HCEC 1CT (cell line): ENCODE data around the gene ZNF804B.

ENCODE experiments used
- DNase-seq: peaks from one replicate; pipeline ENCODE4 v3.0.0-alpha.2; 2017

ZNF804B gene

DNA sequence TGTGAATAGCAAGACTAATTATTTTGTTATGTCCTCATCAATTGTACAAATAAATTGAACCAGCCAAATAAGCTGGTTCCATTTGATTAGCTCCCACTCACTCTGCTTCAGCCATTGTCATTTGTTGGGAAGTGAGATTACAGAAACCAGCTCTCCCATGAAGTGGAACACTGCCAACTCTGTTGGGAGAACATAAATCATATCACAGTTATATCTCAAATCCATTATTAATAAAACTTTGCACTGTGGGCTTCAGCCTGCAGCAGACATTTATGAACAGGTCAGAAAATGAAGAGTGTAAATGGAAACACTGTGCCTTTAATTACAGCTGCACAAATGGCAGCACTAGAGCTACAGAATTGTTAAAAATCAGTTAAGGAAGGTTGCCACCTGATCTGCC lies 82.7 kb downstream of the ZNF804B start:
- no peak for DNase-seq

DNA sequence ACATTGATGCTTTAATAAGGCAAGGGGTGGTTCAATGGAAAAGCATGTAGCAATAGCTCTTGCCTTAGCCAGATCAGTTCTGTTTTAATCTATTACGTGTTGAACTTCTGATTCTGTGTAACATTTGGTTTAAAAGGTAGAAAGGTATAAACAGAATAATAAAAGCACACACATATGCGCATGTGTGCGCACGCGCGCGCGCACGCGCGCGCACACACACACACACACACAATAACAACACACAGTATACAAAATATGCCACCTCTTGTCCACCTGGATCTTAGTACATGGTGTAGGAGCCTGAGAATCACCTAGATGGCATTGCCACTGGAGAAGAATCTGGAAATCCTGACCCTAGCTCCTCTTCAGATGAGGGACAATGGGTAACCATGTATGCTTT lies 85.6 kb downstream of the ZNF804B start:
- DNase-seq, result no peak

DNA sequence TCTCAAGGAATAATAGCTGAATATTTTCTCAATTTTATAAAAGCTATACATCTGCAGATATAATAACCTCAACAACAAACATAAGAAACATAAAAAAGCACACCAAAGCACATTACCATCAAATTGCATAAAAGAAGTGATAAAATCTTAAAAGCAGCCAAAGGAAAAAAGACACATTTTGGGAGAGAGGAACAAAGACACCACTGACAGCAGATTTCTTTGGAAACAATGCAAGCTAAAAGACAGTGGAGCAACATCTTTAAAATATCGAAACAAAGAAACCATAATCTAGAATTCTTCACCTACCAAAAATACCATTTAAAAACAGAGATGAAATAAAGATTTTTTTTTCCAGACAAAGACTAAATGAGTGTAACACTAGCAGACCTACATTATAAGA lies 91.7 kb downstream of the ZNF804B start:
- no peak for DNase-seq

DNA sequence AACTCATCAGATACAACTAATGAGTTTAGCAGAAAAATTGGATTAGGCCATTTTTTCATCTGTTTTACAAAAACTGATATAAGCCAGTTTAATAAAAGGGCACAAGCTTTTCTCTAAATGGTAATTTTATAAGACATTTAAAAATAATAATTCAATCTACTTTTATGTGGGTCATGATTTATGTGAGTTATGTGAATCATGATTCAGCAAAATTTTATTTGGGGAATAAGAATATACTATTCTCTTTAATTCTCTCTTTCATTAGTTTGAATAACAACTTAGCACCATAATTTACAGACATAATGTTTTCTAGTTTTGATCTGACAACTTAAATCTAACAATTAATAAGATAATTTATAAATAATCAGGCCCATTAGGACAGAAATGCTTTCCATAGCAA lies 99.8 kb downstream of the ZNF804B start:
- DNase-seq, result no peak

DNA sequence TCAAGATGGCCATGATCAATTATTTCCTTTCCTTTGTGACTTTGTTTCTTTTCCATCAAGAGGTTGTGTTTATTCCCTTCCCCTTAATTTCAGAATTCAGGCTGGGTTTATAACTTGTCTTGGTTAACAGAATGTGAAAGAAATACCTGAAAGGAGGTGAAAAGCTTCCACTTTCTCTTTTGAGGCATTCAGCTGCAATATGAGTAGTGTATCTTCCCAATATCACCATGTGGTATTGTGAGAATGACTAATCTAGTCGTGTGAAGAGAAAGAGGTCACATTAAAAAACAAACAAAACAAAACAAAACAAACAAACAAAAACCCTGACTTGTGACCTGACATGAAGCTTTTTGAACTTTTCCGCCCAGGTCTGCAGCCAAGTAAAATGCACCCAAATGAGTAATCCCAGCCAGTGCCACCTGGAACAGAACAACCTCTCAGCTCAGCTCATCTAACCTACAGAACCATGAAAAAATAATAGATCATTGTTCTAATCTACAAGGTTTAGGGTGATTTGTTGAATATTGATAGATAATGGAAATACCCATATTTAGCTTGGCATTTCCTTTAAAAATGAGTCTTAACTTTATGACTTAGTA lies 106.9 kb downstream of the ZNF804B start:
- no peak for DNase-seq

DNA sequence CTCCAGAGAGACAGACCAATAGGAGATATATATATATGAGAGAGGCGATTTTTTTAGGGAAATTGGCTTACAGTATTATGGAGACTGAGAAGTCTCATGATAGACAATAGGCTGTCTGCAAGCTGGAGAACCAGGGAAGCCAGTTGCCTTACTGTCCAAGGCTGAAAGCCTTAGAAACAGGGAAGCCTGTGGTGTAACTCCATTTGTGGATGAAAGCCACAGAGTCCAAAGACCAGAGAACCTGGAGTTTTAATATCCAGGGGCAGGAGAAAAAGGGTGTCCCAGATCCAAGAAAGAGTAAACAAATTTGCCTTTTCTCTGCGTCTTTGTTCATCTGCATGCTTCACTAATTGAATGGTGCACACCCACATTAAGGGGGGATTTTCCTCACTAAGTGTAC lies 107.7 kb downstream of the ZNF804B start:
- no peak for DNase-seq

DNA sequence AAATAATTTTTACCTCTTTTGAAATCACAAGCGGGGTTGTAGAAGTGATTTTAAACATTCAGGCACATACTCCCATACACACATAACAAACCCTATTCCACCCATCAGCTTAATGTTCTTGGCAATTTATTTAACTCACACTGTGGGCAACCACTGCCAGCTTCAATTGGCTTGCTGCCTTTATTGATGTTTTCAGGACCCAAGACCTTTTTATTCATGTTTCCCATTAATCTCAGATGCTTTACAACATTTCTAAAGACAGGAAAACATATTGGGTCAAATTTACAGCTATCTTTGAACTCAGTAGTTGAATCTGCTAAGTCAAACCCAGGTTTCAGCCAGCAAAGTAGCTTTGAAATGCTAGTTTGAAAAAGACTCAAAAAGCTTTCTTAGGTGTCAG lies 109.0 kb downstream of the ZNF804B start:
- no peak for DNase-seq

DNA sequence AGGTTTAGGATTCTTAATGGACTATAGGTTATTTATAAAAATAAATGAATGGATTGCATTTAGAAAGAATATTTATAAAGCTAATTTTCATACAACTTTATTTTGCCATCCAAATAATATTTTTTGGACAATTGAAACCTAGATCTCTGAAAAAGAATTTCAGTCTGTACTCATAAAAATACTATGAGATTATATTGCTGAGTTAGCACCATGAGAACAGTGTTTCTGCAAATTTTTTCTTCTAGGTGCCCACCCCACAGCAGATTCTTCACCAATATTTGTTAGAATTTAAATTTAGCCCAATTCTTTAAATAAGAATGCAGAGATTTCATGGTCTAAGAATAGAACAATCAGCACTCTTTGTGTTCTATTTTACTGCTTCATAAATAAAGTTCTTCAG lies 121.6 kb downstream of the ZNF804B start:
- DNase-seq, result no peak

DNA sequence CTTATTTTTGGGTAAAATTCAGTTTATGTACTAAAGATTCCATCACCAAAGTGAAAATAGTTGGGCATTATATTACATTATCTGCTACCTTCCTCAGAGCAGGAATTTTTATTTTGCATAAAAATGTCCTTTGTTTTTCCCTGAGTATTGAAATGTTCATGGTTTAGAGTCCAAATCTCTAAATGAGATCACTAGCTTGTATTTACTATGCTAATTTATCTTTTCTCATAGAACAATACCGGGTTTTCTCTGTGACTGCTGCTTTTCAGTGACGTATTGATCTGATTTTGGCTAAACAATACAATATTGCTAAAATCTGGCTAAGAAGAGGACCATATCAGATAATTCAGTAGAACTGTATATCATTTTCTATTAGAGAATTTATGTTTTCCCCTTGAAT lies 125.6 kb downstream of the ZNF804B start:
- no peak for DNase-seq

DNA sequence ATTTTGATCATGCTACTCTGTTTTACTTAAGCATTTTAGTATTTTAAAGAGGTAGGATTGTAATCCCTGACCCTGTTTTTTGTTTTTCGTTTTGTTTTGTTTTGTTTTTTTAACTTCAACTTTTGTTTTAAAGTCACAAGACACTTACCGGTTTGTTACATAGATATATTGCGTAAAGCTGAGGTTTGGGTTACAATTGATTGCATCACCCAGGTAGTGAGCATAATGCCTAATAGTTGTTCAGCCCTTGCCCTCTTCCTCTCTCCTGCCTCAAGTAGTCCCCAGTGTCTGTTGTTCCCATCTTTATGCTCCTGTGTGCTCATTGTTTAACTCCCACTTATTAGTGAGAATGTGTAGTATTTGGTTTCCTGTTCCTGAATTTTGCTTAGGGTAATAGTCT lies 129.2 kb downstream of the ZNF804B start:
- no peak for DNase-seq

DNA sequence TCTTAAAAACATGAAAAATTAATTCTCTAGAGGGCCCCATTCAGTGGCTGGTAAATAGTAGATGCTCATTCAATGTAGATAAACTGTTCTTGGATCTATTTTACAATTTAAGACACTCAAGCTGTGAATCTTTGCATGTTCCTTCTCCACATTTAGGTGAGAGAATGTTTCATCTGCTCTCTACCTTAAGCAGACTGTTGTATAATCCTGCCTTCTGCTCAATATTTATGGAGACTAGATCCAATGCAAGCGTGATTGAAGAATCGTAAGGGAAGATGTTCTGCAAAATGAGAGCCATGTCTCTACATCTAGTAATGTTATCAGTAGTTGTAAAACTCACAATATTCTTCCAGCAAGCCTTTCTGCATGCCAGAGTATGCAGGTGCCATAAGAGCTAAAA lies 151.0 kb downstream of the ZNF804B start:
- no peak for DNase-seq

DNA sequence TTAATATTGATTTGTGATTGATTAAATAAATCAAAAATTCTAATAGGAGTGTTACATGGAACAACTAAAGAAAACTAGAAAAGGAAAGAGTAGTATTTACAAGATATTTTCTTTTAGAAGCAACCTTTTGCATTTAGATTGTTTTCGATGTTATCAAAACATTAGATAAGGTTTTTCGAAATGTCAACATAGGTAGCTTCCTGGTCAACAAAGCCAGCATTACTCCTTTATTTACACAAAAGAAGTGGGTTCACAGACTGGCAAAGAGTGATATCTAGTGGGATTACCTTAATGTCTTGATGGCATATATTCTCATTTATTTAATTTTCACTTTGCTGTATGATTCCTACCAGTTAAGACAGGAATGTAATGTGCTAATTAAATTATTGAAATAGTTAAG lies 153.4 kb downstream of the ZNF804B start:
- DNase-seq, result no peak

DNA sequence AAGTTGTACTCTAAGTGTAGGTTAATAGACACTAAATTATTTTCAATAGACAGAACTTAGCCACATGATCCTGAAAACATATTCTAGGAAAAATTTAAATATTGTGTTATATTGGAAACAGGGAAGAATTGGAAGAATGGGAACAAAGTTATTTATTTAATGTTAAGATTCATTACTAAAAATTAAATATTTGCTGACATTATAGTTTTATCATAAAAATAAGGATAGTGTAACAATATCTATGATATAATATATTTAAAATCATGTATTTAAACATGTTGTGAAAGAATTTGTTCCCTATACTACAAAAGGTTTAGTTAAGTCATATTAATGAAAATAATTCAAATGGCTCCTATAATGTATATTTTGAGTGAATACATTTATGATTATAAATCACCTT lies 156.1 kb downstream of the ZNF804B start:
- no peak for DNase-seq

DNA sequence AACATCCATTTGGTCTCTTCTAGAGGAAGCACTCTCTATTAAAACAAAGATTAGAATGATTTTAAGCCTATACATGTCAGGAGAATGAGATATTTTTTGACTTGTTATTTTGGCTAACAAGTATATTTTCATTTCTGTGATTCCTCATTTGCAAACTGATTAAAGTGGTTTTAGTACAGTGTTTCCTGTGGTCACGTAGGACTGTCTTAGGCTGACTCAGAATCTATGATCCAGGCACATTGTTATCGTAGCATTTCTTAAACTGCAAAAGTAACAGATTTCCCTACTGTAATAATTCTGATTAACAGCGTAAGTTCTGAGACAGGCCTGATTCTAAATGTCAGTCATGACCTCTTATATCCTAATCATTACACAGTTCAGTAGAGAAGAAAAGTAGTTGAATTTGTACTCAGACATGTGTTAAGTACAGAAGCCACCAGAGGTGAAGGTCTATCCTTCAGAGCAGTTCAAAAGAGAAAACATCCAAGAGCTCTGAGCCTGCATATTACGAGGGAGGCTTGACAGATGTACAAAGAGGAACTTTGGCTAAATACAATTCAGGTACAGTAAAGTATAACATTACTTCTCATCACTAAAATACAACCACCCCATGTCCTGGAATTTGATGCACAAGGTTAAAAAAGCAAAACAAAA lies 160.1 kb downstream of the ZNF804B start:
- no peak for DNase-seq

DNA sequence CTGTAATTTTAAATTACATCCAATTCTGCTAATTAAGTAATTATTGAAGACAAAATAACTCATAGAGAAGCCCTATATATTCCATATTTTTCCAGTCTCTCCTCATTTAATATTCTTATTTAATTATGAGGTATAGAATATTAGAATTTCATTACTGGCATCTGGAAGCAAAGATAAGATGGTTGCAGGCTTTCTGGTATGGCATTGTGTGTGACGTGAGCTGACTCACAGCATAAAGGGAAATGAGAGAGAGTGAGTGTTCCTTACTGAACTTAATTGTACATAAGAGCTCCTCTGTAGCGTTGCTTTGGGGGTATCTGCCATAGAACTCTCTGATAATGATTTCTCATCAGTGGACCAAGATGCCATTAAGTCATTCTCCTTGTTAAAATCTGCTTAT lies 163.4 kb downstream of the ZNF804B start:
- DNase-seq, result no peak

DNA sequence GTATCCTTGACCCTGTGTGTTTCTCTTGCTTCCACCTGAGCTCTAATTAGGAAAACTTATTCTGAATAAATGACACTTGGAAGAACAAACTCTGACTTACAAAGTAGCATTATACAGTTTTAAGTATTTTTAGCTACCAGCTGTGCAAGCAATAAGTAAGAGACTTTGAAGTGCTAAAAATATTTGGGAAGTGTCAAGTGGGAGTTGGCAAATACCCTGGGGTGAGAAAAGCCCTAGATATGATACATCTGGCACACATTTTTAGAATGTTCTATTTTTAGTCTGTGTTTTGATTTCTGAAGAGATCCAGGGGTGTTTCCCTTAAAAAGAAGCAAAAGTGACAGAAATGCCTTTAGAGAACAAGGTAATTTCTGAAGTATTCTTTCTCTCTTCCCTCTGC lies 168.8 kb downstream of the ZNF804B start:
- no peak for DNase-seq

DNA sequence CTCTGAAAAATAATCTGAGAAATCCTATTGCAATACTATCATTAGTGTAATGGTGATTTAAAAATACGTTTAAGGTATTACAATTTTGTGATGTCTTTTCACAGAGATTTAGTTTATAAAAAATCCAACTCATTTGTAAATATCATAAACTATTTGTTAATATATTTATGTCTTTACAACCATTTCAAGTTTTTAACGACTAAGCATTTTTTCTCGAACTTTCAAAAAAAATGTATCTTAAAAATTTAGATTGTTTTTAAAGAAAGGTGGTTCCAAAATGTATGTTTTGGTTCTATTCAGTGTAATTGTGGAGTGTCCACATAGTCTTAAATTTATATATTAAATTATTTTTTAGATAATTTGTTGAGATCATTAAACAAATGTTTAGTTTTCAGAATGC lies 170.2 kb downstream of the ZNF804B start:
- no peak for DNase-seq

DNA sequence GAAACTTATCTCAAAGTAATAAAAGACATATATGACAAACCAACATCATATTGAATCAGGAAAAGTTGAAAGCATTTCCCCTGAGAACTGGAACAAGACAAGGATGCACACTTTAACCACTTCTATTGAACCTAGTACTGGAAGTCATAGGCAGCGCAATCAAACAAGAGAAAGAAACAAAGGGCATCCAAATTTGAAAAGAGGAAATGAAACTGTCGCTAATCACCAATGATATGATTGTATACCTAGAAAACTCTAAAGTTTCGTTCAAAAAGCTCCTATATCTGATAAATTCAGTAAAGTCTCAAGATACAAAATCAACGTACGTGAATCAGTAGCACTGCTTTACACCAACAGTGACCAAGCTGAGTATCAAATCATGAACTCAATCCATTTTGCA lies 173.8 kb downstream of the ZNF804B start:
- DNase-seq, result no peak

DNA sequence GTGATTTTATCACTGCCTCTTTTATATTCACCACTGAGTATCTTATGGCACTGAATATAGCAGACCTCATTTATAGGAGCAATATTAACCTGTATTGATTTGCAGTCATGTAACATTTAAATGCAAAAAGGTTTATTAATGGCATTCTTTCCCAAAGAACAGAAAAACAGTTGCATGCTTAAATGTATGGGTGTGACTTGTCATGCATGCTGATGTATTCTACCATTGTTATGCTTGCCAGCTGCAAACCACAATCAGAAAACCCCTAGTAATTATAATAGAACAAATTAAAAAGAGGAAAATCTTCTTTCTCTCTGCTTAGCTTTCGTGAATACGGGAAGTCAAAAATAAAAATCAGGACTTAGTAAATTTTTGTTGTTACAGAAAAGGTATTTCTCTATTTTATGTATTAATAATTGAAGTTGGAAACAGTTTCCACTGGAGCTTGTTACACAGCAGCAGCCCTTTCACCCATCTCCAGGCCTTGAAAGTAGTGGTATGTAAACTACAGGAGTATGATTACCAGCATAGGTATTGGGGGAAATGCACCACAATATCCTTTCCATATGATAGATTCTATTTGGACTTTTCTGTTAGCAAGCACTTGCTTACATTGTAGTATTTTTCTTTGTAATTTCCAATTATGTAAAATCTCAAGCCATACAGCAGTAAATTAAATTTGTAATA lies 183.5 kb downstream of the ZNF804B start:
- DNase-seq, result no peak

DNA sequence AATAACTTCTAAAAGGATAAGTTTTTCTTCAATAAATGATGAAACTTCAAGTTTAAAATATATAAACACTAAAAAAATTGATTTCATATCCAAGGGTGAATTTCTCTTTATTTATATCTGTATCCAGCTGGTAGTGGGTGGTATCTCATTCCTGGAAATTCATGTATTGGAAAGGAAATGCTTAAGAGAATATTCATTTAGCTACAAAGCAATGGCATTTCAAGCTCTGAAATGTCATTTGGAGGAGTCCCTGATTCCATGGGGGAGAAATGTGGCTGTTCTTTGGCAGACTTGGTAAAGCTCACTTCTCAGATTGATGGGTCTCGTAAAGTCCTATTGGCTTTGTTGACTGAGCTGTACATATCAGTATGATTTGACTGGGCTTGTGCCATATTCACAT lies 192.3 kb downstream of the ZNF804B start:
- DNase-seq, result no peak

DNA sequence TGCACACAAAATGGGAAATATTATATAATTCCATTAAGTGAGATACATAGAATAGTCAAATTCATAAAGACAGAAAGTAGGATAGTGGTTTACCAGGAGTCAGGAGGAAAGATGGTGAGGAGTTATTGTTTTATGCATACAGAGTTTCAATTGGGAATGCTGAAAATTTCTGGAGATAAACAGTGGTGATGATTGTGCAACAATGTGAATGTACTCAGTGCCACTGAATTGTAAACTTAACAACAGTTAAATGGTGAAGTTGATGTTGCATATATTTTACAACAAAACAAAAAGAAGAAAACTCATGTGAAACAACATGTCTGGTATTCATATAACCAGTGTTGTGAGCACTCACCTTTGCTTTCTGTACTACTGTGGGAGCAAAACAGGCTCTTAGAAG lies 204.9 kb downstream of the ZNF804B start:
- DNase-seq, result no peak

DNA sequence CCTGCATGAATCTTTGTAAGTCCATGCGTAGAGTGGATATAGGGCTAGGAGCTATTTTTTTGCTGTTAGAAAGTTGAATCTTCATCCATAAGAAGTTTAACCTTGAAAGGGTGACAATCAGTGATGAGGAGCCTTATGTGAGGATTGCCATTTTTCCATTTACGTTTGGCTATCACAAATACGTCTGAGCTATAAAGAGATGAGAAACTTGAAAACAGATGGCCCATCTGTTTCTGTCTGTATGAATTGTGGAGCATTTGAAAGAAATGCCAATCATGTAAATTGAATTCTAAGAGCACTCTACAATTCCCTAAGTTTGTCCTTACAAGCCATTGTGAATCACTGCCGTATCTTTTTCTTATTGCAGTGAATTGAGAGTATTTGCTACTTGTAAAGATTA lies 205.9 kb downstream of the ZNF804B start:
- no peak for DNase-seq

DNA sequence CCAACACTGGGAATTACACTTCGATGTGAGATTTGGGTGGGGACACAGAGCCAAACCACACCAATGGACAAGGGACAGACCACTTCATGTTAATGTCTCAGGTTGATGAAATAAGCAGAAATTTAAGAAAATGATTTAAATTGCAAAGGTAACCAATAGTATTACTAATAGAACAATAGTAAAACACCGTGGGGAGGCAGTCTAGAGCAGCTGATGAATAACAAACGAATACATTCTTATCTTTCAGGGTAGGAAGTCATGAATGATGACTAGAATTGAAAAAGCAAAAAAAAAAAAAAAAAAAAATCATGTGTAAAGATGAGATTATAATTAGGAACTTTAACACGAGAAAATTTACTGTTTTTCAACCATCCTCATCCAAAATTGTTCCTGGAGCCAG lies 207.9 kb downstream of the ZNF804B start:
- DNase-seq, result no peak

DNA sequence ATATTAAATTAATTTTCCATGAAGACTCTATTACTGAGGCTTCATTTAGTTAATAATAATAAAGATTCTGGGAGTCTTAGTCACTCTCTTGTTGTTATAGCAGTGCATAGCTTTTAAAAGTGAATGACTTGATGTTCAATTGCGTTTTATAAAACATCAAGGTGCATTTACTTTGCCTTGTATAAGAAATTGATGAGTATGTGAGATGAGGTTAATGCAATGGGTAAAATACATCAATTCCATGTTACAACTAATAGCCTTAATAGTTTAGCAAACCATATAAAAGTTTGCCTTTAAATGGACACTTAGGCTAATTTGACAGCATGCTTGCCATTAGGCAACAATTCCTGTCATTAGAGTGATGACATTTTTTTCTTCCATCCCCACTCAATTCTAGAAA lies 209.7 kb downstream of the ZNF804B start:
- no peak for DNase-seq

DNA sequence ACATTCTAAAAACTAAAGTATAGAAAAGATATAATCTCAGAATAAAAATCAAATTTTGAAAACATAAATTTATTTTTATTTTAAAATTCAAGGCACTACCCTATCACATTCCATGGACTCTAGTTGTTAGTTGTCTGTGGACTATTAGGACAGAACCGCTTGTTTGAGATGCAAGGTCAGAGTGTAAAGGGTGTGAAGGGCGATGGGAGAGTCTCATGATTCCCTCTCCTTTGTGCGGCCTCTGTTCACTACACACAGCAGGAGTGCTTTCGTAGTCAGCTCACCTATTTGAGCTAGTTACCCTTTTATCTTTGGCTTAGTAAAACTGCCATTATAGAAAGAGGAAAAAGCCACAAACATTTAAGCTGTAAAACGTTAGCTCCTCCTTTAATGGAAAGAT lies 225.8 kb downstream of the ZNF804B start:
- DNase-seq, result no peak
